NCI-H510A (cell line): ENCODE measurements around the gene TBC1D25.

Source experiments
- DNase-seq: peaks from one replicate; lab custom pipeline; 2025; lab: John Stamatoyannopoulos, UW

TBC1D25 gene, protein sequence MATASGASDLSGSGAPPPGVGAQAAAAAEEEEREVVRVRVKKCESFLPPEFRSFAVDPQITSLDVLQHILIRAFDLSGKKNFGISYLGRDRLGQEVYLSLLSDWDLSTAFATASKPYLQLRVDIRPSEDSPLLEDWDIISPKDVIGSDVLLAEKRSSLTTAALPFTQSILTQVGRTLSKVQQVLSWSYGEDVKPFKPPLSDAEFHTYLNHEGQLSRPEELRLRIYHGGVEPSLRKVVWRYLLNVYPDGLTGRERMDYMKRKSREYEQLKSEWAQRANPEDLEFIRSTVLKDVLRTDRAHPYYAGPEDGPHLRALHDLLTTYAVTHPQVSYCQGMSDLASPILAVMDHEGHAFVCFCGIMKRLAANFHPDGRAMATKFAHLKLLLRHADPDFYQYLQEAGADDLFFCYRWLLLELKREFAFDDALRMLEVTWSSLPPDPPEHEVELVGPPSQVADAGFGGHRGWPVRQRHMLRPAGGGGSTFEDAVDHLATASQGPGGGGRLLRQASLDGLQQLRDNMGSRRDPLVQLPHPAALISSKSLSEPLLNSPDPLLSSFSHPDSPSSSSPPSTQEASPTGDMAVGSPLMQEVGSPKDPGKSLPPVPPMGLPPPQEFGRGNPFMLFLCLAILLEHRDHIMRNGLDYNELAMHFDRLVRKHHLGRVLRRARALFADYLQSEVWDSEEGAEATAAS

DNA sequence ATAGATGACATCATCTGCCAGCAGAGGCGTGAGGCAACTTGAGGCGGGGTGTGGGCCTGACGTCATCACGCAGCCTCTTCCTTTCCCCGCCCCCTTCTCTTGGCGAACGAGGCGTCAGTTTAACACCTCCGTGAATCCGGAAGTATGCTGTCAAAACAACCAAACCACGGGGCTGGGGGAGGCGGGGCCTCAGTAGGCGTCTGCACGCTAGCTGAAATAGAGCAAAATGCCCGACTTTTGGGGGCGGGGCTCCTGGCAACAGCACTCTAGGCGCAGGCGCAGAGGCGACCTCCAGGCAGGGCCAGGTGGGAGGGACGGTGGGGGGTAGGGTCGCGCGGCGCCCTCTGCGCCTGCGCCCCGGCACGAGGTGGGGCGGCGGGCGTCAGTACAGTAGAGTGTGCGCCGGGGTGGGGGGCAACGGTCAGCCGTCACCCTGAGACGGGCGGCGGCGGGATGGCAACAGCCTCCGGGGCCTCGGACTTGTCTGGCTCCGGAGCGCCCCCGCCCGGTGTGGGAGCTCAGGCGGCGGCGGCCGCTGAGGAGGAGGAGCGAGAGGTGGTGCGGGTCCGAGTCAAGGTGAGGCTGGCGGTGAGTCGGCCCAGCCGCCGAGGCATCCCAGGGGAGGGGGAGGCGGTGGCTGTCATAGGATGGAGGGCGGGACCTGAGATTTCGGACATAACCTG is at the start of gene TBC1D25:
Gene TBC1D25, plus strand, starts transcription at position 370 of the 683 bp plus-strand sequence. Its CDS starts 84 bp downstream, at position 454.
- peak; percentile 92 for DNase-seq

- DNase-seq, result no peak
Measured at GRCh38 chrX:48489892-48490291, 49.6 kb upstream of the TBC1D25 start.

DNA sequence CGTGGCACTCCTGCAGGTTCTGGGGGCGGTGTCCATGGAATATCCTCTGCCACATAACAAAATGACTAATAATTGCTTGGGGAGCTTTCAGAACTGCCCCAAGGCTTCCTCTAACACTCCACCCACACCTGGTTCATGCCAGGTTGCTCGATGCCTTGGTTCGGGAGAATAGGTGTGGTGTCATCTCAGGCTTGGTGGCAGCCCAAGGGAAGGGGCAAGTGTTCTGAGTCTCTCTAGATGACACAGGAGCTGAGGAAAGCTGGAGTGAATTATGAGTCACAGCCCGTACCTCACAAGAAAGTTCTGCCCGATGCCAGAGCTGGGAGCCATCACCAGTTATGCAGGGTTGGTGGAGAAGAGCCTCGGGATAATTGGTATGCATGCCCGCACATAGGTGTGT is 48.9 kb upstream of the TBC1D25 start:
- DNase-seq, result no peak

- DNase-seq, result no peak
Measured at GRCh38 chrX:48491809-48492208, 47.7 kb upstream of the TBC1D25 start.

- no peak for DNase-seq
Measured at GRCh38 chrX:48492293-48492910, 47.1 kb upstream of the TBC1D25 start.

DNA sequence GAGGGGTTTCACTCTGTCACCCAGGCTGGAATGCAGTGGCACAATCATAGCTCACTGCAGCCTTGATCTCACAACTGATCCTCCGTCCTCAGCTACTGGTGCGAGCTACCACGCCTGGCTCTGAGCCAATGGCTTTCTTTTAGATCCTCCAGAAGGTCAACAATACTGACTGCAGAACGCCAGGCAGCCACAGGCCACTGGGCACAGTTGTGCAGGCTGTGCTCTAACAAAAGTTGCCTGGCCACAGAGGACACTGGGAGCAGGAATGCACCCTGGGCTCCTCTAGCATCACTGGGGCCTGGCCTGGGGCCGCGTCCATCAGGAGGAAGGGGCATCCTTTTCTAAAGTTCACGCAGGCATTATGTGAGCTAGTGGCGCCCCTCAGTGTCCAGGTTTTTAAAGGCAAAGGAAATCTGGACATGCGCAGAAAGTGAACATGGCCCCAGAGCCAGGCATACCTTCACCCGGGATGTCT is 45.6 kb upstream of the TBC1D25 start:
- no peak for DNase-seq

DNA sequence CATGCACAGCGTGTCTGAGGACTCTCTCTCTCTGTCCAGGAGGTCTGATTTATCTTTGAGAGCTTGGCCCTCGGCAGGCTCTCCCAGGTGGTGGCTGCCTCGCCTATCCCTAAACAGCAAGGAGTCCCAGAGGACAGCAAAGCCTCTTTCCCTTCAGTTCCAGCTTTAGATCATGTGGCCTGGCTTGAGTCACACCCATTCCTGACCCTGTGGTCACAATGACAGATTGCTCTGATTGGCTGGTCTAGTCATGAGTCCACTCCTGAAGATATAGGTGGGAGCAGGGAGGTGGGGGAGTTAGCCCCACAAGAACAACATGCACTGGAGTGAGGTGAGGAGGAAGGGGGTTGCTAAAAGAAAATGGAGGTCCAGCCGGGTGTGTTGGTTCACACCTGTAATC is 42.9 kb upstream of the TBC1D25 start:
- DNase-seq, result no peak

DNA sequence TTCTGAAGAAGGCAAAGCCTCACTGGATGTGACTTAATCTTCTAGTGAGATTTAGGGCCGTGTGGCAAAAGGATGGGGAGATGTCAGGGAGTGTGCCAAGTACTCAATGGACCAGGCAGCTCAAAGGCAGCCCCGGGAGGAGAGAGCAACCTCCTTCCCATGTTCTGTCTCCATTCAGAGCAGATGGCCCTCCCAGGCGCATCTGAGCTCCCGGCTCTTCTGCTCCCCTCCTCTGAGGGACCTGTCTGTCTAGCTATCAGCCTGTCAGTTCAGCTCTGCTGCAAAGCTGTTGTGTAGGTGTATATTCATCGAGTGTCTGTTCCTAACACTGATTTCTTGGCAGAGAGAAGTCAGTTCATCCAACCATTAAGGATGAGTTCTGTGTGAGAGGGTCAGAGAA is 41.6 kb upstream of the TBC1D25 start:
- no peak for DNase-seq

DNA sequence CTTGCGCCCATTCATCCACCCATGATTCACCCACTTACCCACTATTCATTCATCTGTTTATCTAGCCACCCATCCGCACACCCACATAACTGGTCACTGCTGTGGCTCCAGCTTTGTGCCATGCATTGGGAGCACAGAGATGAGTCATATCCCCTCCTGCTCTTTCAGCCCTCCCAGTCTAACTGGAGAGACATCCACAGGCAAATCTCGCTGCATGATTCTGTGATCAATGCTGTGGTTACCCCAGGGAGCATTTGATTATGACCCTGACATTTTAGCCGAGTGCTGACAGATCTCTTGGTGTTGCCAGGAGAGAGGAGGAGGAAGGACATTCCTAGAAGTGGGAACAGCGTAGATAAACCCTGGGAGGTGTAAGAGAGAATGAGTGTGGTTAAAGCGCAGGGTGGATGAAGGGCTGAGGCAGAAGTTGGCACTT is 41.1 kb upstream of the TBC1D25 start:
- DNase-seq, result no peak

- no peak for DNase-seq
Measured at GRCh38 chrX:48504261-48504660, 35.3 kb upstream of the TBC1D25 start.

DNA sequence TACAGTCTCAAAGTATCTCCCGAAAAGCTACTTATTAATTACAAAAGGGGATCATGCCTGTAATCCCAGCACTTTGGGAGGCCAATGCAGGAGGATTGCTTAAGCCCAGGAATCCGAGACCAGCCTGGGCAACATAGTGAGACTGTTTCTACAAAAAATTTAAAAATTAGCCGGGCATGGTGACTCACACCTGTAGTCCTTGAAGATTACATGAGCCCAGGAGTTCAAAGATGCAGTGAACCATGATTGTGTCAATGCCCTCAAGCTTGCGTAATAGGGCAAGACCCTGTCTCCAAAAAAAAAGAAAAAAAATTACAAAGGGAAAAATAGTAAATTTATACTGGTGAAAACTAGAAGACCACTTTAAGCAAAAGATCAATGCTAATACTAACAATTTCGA is 34.0 kb upstream of the TBC1D25 start:
- no peak for DNase-seq

GRCh38 chrX:48507246-48507645 is 32.3 kb upstream of the TBC1D25 start:
- DNase-seq, result no peak

DNA sequence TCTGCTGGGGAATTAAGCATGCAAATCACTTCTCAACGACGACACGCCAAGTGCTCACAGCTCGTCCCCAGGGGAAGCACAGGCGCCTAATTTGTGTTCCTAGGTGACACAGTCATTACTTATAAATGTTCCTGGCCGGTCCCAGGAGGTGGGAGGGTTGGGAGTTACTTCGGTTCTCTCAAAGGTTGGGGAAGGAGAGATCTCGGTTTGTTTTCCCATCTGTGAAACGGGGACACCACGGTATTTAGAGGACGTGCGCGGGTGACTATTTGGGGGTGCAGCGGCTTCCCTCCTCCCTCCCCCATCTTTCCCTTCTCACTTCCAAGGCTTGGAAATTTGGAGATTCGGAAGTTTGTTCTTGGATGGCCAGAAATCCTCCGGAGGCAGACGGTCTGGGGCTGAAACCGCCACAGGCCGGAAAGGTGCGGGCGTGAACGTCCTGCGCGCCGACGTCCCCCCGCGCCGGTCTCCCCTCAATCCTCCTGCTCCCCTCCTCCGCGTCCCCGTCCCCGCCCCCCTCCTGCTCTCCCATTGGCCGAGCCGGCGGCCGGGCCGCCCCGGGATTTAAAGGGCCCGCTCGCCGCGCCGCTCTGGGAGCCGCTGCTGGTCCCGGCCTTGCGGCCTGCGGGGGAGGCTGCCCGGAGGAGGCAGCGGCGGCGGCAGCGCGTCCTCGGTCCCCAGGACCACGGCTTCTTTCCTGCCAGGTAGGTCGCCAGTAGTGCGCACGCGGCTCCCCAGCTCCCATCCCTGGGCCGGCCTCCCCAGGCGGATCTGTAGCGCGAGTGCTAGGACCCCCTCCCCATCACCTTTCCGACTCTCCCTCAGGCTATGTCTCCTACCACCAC is 30.9 kb upstream of the TBC1D25 start, which contains the start of gene PORCN:
Gene PORCN, plus strand, starts transcription at position 593 of the 845 bp plus-strand sequence. CDS start 829 bp downstream, outside the sequence.
- DNase-seq, result peak; percentile 14

DNA sequence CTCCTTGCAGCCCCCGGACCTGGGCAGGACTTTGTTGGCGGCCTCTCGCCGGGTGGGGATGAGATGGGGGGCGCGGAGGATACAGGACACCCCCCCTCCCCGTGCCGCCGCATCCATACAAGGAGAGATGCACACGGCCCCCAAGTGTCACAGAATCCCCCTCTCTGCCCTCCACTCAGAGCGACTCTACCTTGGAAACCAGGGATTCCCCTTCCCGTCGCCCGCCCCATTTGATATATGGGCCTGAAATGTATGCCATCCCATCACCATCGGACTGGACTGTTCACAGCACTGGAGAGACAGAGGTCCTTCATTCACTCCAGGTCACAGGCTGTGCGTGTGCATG is 30.3 kb upstream of the TBC1D25 start:
- DNase-seq, result no peak

DNA sequence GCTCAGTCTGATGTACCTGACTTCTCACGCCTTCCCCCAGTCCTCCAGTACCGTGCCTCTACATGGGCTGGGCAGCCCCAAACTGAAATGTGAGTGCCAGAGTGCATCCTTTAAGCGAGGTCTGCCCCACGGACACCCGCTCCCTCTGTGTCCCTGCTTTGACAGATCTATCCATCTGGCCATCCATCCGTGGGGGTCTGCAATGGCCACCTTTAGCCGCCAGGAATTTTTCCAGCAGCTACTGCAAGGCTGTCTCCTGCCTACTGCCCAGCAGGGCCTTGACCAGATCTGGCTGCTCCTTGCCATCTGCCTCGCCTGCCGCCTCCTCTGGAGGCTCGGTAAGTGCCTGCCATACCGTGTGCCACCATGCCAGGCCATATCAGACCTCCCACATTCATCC is 29.9 kb upstream of the TBC1D25 start:
- no peak for DNase-seq

GRCh38 chrX:48511560-48511959 is 28.0 kb upstream of the TBC1D25 start:
- DNase-seq, result no peak

GRCh38 chrX:48512371-48512935 is 27.1 kb upstream of the TBC1D25 start:
- no peak for DNase-seq

- DNase-seq, result no peak
Measured at GRCh38 chrX:48513670-48514069, 25.8 kb upstream of the TBC1D25 start.

GRCh38 chrX:48514126-48514806 is 25.2 kb upstream of the TBC1D25 start:
- DNase-seq, result no peak

- DNase-seq, result no peak
Measured at GRCh38 chrX:48514868-48515460, 24.6 kb upstream of the TBC1D25 start.
